ENCODE results near the gene ANKHD1. TPM values are rescaled to one million over a fixed set of nuclear protein-coding genes. Genes with fewer than 3 reads are reported as not detected.

The ANKHD1 gene, protein sequence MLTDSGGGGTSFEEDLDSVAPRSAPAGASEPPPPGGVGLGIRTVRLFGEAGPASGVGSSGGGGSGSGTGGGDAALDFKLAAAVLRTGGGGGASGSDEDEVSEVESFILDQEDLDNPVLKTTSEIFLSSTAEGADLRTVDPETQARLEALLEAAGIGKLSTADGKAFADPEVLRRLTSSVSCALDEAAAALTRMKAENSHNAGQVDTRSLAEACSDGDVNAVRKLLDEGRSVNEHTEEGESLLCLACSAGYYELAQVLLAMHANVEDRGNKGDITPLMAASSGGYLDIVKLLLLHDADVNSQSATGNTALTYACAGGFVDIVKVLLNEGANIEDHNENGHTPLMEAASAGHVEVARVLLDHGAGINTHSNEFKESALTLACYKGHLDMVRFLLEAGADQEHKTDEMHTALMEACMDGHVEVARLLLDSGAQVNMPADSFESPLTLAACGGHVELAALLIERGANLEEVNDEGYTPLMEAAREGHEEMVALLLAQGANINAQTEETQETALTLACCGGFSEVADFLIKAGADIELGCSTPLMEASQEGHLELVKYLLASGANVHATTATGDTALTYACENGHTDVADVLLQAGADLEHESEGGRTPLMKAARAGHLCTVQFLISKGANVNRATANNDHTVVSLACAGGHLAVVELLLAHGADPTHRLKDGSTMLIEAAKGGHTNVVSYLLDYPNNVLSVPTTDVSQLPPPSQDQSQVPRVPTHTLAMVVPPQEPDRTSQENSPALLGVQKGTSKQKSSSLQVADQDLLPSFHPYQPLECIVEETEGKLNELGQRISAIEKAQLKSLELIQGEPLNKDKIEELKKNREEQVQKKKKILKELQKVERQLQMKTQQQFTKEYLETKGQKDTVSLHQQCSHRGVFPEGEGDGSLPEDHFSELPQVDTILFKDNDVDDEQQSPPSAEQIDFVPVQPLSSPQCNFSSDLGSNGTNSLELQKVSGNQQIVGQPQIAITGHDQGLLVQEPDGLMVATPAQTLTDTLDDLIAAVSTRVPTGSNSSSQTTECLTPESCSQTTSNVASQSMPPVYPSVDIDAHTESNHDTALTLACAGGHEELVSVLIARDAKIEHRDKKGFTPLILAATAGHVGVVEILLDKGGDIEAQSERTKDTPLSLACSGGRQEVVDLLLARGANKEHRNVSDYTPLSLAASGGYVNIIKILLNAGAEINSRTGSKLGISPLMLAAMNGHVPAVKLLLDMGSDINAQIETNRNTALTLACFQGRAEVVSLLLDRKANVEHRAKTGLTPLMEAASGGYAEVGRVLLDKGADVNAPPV (N-terminal part only)
- 100 to 1,000 TPM; 113 to 212 (median 164) TPM for total RNA-seq

DNA sequence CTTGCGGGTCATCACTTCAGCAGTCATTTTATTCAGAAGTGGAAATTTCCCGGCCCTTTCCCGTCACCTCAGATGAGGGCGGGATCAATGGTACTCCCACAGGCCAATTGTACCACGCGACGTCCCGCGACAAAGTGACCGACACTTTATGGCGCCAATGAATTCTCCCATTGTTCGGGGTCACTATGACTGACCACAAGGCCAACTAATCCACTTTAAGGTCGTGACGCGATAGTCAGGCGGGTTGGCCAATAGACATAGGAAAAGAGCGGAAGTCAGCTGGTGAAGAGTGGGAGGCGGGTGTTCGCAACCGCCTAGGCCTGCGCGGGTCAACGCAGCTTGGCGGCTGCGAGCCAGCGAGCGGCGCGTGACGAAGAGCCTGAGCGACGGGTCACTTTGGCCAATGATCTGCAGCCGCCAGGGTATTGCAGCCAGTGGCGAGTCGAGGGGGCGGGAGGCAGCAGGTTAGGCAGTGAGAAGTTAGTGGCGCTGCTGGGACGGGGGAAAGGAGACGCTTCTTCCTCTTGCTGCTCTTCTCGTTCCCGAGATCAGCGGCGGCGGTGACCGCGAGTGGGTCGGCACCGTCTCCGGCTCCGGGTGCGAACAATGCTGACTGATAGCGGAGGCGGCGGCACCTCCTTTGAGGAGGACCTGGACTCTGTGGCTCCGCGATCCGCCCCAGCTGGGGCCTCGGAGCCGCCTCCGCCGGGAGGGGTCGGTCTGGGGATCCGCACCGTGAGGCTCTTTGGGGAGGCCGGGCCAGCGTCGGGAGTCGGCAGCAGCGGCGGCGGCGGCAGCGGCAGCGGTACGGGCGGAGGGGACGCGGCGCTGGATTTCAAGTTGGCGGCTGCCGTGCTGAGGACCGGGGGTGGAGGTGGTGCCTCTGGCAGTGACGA lies at the start of gene ANKHD1:
Gene ANKHD1 (plus strand): TSS at position 472 of the 896 bp plus-strand sequence. CDS start 135 bp downstream, at position 607.
- in situ Hi-C loops (cut with MboI; ENCODE audit: low pct_ligation_motif_present in 1 of 4, low pct_unique_long_range_greater_than_20kb in 1 of 4, low sequenced_read_pairs in 3 of 4), result loop anchor here in 1 of 4 donors (25.0 kb wide), 1 partner anchor 286 kb away; the partner anchor contains the start of genes HARS1 and HARS2
- peak within 1 kb of the TSS; percentile 94 to 99 (median 97) for H3K27ac ChIP-seq
- H3K9me3 ChIP-seq, result no peaks in the 10 kb centered on the region
- intact Hi-C loops (cut with DNase I; ENCODE audit: low total_unique reads), result loop anchor here (10.0 kb wide), 1 partner anchor 233 kb away; the partner anchor contains the start of genes CD14 and TMCO6
- 0% methylated on average over 63 of the region's 83 CpGs; no CpG with 5 or more reads in 1 of the 2 donors for WGBS, 2 donors (ENCODE audit: low coverage in 1 of 2)
- H3K36me3 ChIP-seq, result peaks cover 0 to 1% (median 0%) of the 10 kb centered on the region in 4 donors
- no peaks in the 10 kb centered on the region for H3K27me3 ChIP-seq
- TF ChIP-seq POLR2A (IDR thresholded peaks at IDR 0.05) (peak; percentile 98), EP300 (IDR thresholded peaks at IDR 0.05; ENCODE audit: low read depth) (no peak), POLR2AphosphoS5 (IDR thresholded peaks at IDR 0.05) (peak; percentile 98 to 99 (median 98))
- TF ChIP-seq, protein P1, sequence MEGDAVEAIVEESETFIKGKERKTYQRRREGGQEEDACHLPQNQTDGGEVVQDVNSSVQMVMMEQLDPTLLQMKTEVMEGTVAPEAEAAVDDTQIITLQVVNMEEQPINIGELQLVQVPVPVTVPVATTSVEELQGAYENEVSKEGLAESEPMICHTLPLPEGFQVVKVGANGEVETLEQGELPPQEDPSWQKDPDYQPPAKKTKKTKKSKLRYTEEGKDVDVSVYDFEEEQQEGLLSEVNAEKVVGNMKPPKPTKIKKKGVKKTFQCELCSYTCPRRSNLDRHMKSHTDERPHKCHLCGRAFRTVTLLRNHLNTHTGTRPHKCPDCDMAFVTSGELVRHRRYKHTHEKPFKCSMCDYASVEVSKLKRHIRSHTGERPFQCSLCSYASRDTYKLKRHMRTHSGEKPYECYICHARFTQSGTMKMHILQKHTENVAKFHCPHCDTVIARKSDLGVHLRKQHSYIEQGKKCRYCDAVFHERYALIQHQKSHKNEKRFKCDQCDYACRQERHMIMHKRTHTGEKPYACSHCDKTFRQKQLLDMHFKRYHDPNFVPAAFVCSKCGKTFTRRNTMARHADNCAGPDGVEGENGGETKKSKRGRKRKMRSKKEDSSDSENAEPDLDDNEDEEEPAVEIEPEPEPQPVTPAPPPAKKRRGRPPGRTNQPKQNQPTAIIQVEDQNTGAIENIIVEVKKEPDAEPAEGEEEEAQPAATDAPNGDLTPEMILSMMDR (IDR thresholded peaks at IDR 0.05), result peak in 2 of 5 experiments; percentile 6 to 7
- peaks cover 18 to 41% (median 33%) of the 10 kb centered on the region in 4 donors for H3K4me1 ChIP-seq
- H3K4me3 ChIP-seq, result peak within 1 kb of the TSS; percentile 84 to 90 (median 89)
- peak; percentile 98 for DNase-seq

DNA sequence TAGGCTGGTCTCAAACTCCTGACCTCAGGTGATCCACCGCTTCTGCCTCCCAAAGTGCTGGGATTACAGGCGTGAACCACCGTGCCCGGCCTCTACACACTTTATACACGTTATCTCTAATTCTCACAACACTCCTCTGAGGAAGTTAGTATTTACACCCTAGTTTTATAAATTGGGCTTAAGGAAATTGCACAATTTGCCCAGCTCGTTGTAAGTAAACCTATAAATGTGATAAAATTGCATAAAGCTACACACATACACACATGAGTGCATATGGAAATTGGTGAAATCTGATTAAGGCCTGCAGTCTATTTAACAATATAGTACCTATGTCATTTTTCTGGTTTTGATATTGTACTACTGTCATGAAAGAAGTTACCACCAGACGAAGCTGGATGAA lies 46.1 kb upstream of the ANKHD1 start:
- Histone ChIP-seq H3K27ac (no peak overlapping the region), H3K27me3 (no peaks in the 10 kb centered on the region), H3K4me3 (no peak overlapping the region), H3K9me3 (no peaks in the 10 kb centered on the region), H3K4me1 (peaks cover 0 to 21% (median 3%) of the 10 kb centered on the region in 4 donors), H3K36me3 (no peaks in the 10 kb centered on the region)
- DNase-seq, result no peak
- intact Hi-C loops (cut with DNase I; ENCODE audit: low total_unique reads), result no loop called here
- WGBS, 2 donors (ENCODE audit: low coverage in 1 of 2), result 78 to 81% methylated on average over 3 to 7 of the region's 7 CpGs
- in situ Hi-C loops (cut with MboI; ENCODE audit: low pct_ligation_motif_present in 1 of 4, low pct_unique_long_range_greater_than_20kb in 1 of 4, low sequenced_read_pairs in 3 of 4), result no loop called here
- TF ChIP-seq EP300 (IDR thresholded peaks at IDR 0.05; ENCODE audit: low read depth), result no peak
- TF ChIP-seq, protein P1 (IDR thresholded peaks at IDR 0.05), result no peak
- TF ChIP-seq POLR2A (IDR thresholded peaks at IDR 0.05), result no peak
- TF ChIP-seq POLR2AphosphoS5 (IDR thresholded peaks at IDR 0.05), result no peak

DNA sequence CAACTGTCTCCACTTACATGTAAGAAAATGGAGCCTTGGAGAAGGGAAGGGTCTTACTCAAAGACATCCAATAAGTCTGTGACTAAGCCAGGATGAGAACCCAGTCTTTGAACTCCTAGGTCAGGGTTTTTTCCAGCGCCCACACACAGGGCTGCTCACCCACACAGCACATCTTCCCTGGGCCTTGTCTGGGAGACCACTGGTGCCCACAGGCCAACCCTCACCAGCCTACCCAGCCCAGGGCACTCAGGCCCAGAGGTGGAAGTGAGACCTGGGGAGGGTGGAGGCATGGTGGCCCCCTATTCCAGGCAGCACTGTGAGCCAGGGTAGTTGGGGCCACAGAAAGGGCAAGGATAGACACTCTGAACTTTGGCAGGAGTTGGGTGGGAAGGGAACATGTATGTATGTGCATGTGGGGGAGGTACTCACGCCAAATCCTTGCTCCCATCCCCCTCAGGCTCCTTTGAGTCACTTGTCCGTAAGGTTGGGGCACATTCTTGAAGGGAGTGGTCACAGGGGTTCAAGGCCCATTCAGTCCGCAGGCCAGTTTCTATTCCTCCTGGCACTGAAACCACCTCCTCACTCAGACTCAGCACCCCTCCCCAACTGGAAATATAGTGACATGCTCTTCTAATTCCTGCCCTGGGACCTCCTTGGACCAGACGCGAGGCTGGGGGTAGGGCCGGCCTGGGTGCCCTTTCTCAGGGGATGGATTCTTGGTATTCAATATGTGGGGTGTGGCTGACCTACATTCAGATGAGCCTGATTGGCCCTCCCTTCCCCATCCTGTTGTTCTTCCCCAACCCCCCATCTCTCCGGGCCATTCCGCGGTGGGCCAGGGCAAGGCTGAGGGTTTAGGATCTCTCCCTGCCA lies 44.5 kb upstream of the ANKHD1 start:
- TF ChIP-seq, protein P1 (IDR thresholded peaks at IDR 0.05), result no peak
- TF ChIP-seq POLR2A (IDR thresholded peaks at IDR 0.05) (no peak), POLR2AphosphoS5 (IDR thresholded peaks at IDR 0.05) (no peak), EP300 (IDR thresholded peaks at IDR 0.05; ENCODE audit: low read depth) (no peak)
- in situ Hi-C loops (cut with MboI; ENCODE audit: low pct_ligation_motif_present in 1 of 4, low pct_unique_long_range_greater_than_20kb in 1 of 4, low sequenced_read_pairs in 3 of 4), result no loop called here

More for the DNA sequence above, 44.5 kb upstream of the ANKHD1 start:
- no peaks in the 10 kb centered on the region for H3K9me3 ChIP-seq
- H3K36me3 ChIP-seq, result no peaks in the 10 kb centered on the region
- no peak overlapping the region for H3K4me3 ChIP-seq
- WGBS, 2 donors (ENCODE audit: low coverage in 1 of 2), result 40% methylated on average over 9 of the region's 10 CpGs; no CpG with 5 or more reads in 1 of the 2 donors
- intact Hi-C loops (cut with DNase I; ENCODE audit: low total_unique reads), result loop anchor here (2.0 kb wide), 1 partner anchor 112 kb away; no protein-coding TSS in a partner anchor
- peaks cover 0 to 17% (median 3%) of the 10 kb centered on the region in 4 donors for H3K4me1 ChIP-seq
- no peak overlapping the region for H3K27ac ChIP-seq
- no peak for DNase-seq
- H3K27me3 ChIP-seq, result no peaks in the 10 kb centered on the region

All from transverse colon (tissue), 4 donors.